ENCODE results near the gene PPARA.

The PPARA gene

GRCh38 chr22:46240907-46241306 lies 90.6 kb downstream of the PPARA start:
- no peaks in the 10 kb centered on the region for H3K27me3 ChIP-seq (replicated peaks; ENCODE audit: control insufficient read depth, insufficient read depth, low read length, poor library complexity, severe bottlenecking)
- peaks cover 7% of the 10 kb centered on the region for H3K4me1 ChIP-seq (ENCODE audit: control insufficient read depth, insufficient read depth, low read length, poor library complexity, severe bottlenecking)
- no peaks in the 10 kb centered on the region for H3K9me3 ChIP-seq (ENCODE audit: control insufficient read depth, low read length)
- DNase-seq: no peak
- H3K36me3 ChIP-seq (ENCODE audit: control insufficient read depth, insufficient read depth, low read length): peaks cover 4% of the 10 kb centered on the region
- H3K4me3 ChIP-seq (ENCODE audit: insufficient read depth, low read depth, low read length, poor library complexity, severe bottlenecking): no peak overlapping the region
- no peak overlapping the region for H3K27ac ChIP-seq (ENCODE audit: insufficient read depth, low read length, poor library complexity, severe bottlenecking)

GRCh38 chr22:46241396-46242007 lies 91.2 kb downstream of the PPARA start:
- no peak overlapping the region for H3K27ac ChIP-seq (ENCODE audit: insufficient read depth, low read length, poor library complexity, severe bottlenecking)
- H3K9me3 ChIP-seq (ENCODE audit: control insufficient read depth, low read length): no peaks in the 10 kb centered on the region
- no peaks in the 10 kb centered on the region for H3K27me3 ChIP-seq (replicated peaks; ENCODE audit: control insufficient read depth, insufficient read depth, low read length, poor library complexity, severe bottlenecking)
- H3K36me3 ChIP-seq (ENCODE audit: control insufficient read depth, insufficient read depth, low read length): peaks cover 4% of the 10 kb centered on the region
- peaks cover 7% of the 10 kb centered on the region for H3K4me1 ChIP-seq (ENCODE audit: control insufficient read depth, insufficient read depth, low read length, poor library complexity, severe bottlenecking)
- H3K4me3 ChIP-seq (ENCODE audit: insufficient read depth, low read depth, low read length, poor library complexity, severe bottlenecking): no peak overlapping the region
- no peak for DNase-seq

GRCh38 chr22:46242076-46242475 lies 91.8 kb downstream of the PPARA start:
- Histone ChIP-seq H3K4me3 (ENCODE audit: insufficient read depth, low read depth, low read length, poor library complexity, severe bottlenecking) (no peak overlapping the region), H3K27me3 (replicated peaks; ENCODE audit: control insufficient read depth, insufficient read depth, low read length, poor library complexity, severe bottlenecking) (no peaks in the 10 kb centered on the region), H3K27ac (ENCODE audit: insufficient read depth, low read length, poor library complexity, severe bottlenecking) (no peak overlapping the region), H3K36me3 (ENCODE audit: control insufficient read depth, insufficient read depth, low read length) (peaks cover 4% of the 10 kb centered on the region), H3K9me3 (ENCODE audit: control insufficient read depth, low read length) (no peaks in the 10 kb centered on the region), H3K4me1 (ENCODE audit: control insufficient read depth, insufficient read depth, low read length, poor library complexity, severe bottlenecking) (peaks cover 7% of the 10 kb centered on the region)
- no peak for DNase-seq

- Histone ChIP-seq H3K36me3 (ENCODE audit: control insufficient read depth, insufficient read depth, low read length) (peaks cover 4% of the 10 kb centered on the region), H3K4me3 (ENCODE audit: insufficient read depth, low read depth, low read length, poor library complexity, severe bottlenecking) (no peak overlapping the region), H3K9me3 (ENCODE audit: control insufficient read depth, low read length) (no peaks in the 10 kb centered on the region), H3K27ac (ENCODE audit: insufficient read depth, low read length, poor library complexity, severe bottlenecking) (no peak overlapping the region), H3K27me3 (replicated peaks; ENCODE audit: control insufficient read depth, insufficient read depth, low read length, poor library complexity, severe bottlenecking) (no peaks in the 10 kb centered on the region), H3K4me1 (ENCODE audit: control insufficient read depth, insufficient read depth, low read length, poor library complexity, severe bottlenecking) (peaks cover 5% of the 10 kb centered on the region)
- no peak for DNase-seq
Observed at GRCh38 chr22:46244771-46245170, 94.4 kb downstream of the PPARA start.

- H3K4me1 ChIP-seq (ENCODE audit: control insufficient read depth, insufficient read depth, low read length, poor library complexity, severe bottlenecking): peaks cover 2% of the 10 kb centered on the region
- H3K27ac ChIP-seq (ENCODE audit: insufficient read depth, low read length, poor library complexity, severe bottlenecking): no peak overlapping the region
- H3K36me3 ChIP-seq (ENCODE audit: control insufficient read depth, insufficient read depth, low read length): peaks cover 4% of the 10 kb centered on the region
- no peaks in the 10 kb centered on the region for H3K27me3 ChIP-seq (replicated peaks; ENCODE audit: control insufficient read depth, insufficient read depth, low read length, poor library complexity, severe bottlenecking)
- no peaks in the 10 kb centered on the region for H3K9me3 ChIP-seq (ENCODE audit: control insufficient read depth, low read length)
- no peak overlapping the region for H3K4me3 ChIP-seq (ENCODE audit: insufficient read depth, low read depth, low read length, poor library complexity, severe bottlenecking)
- no peak for DNase-seq
Observed at GRCh38 chr22:46245511-46245910, 95.2 kb downstream of the PPARA start.

GRCh38 chr22:46246178-46246577 lies 95.9 kb downstream of the PPARA start:
- Histone ChIP-seq H3K4me3 (ENCODE audit: insufficient read depth, low read depth, low read length, poor library complexity, severe bottlenecking) (no peak overlapping the region), H3K4me1 (ENCODE audit: control insufficient read depth, insufficient read depth, low read length, poor library complexity, severe bottlenecking) (peaks cover 8% of the 10 kb centered on the region), H3K27ac (ENCODE audit: insufficient read depth, low read length, poor library complexity, severe bottlenecking) (no peak overlapping the region), H3K27me3 (replicated peaks; ENCODE audit: control insufficient read depth, insufficient read depth, low read length, poor library complexity, severe bottlenecking) (no peaks in the 10 kb centered on the region), H3K36me3 (ENCODE audit: control insufficient read depth, insufficient read depth, low read length) (peaks cover 4% of the 10 kb centered on the region), H3K9me3 (ENCODE audit: control insufficient read depth, low read length) (no peaks in the 10 kb centered on the region)
- DNase-seq: no peak

GRCh38 chr22:46247443-46247975 lies 97.2 kb downstream of the PPARA start:
- H3K27ac ChIP-seq (ENCODE audit: insufficient read depth, low read length, poor library complexity, severe bottlenecking): no peak overlapping the region
- no peaks in the 10 kb centered on the region for H3K9me3 ChIP-seq (ENCODE audit: control insufficient read depth, low read length)
- H3K4me1 ChIP-seq (ENCODE audit: control insufficient read depth, insufficient read depth, low read length, poor library complexity, severe bottlenecking): peaks cover 10% of the 10 kb centered on the region
- H3K27me3 ChIP-seq (replicated peaks; ENCODE audit: control insufficient read depth, insufficient read depth, low read length, poor library complexity, severe bottlenecking): no peaks in the 10 kb centered on the region
- DNase-seq: no peak
- no peak overlapping the region for H3K4me3 ChIP-seq (ENCODE audit: insufficient read depth, low read depth, low read length, poor library complexity, severe bottlenecking)
- peaks cover 4% of the 10 kb centered on the region for H3K36me3 ChIP-seq (ENCODE audit: control insufficient read depth, insufficient read depth, low read length)

GRCh38 chr22:46250035-46250782 lies 99.9 kb downstream of the PPARA start, which contains the start of gene CDPF1:
Gene CDPF1 (minus strand): TSS chr22:46250293. CDS start chr22:46248284, 2,009 bp downstream.
- Histone ChIP-seq H3K9me3 (ENCODE audit: control insufficient read depth, low read length) (no peaks in the 10 kb centered on the region), H3K27ac (ENCODE audit: insufficient read depth, low read length, poor library complexity, severe bottlenecking) (peak within 1 kb of the TSS; percentile 63), H3K27me3 (replicated peaks; ENCODE audit: control insufficient read depth, insufficient read depth, low read length, poor library complexity, severe bottlenecking) (no peaks in the 10 kb centered on the region), H3K4me1 (ENCODE audit: control insufficient read depth, insufficient read depth, low read length, poor library complexity, severe bottlenecking) (peaks cover 10% of the 10 kb centered on the region), H3K4me3 (ENCODE audit: insufficient read depth, low read depth, low read length, poor library complexity, severe bottlenecking) (peak within 1 kb of the TSS; percentile 75), H3K36me3 (ENCODE audit: control insufficient read depth, insufficient read depth, low read length) (no peaks in the 10 kb centered on the region)
- DNase-seq: peak; percentile 83 to 85 (median 84)

GRCh38 chr22:46250783-46251125 lies 100.4 kb downstream of the PPARA start:
- no peaks in the 10 kb centered on the region for H3K27me3 ChIP-seq (replicated peaks; ENCODE audit: control insufficient read depth, insufficient read depth, low read length, poor library complexity, severe bottlenecking)
- peaks cover 10% of the 10 kb centered on the region for H3K4me1 ChIP-seq (ENCODE audit: control insufficient read depth, insufficient read depth, low read length, poor library complexity, severe bottlenecking)
- no peaks in the 10 kb centered on the region for H3K9me3 ChIP-seq (ENCODE audit: control insufficient read depth, low read length)
- DNase-seq: no peak
- H3K4me3 ChIP-seq (ENCODE audit: insufficient read depth, low read depth, low read length, poor library complexity, severe bottlenecking): peak overlapping the region; percentile 75
- H3K36me3 ChIP-seq (ENCODE audit: control insufficient read depth, insufficient read depth, low read length): no peaks in the 10 kb centered on the region
- H3K27ac ChIP-seq (ENCODE audit: insufficient read depth, low read length, poor library complexity, severe bottlenecking): peak overlapping the region; percentile 47

GRCh38 chr22:46251266-46251665 lies 100.9 kb downstream of the PPARA start:
- H3K27me3 ChIP-seq (replicated peaks; ENCODE audit: control insufficient read depth, insufficient read depth, low read length, poor library complexity, severe bottlenecking): no peaks in the 10 kb centered on the region
- H3K27ac ChIP-seq (ENCODE audit: insufficient read depth, low read length, poor library complexity, severe bottlenecking): no peak overlapping the region
- no peaks in the 10 kb centered on the region for H3K36me3 ChIP-seq (ENCODE audit: control insufficient read depth, insufficient read depth, low read length)
- peak overlapping the region; percentile 75 for H3K4me3 ChIP-seq (ENCODE audit: insufficient read depth, low read depth, low read length, poor library complexity, severe bottlenecking)
- no peaks in the 10 kb centered on the region for H3K9me3 ChIP-seq (ENCODE audit: control insufficient read depth, low read length)
- no peak for DNase-seq
- H3K4me1 ChIP-seq (ENCODE audit: control insufficient read depth, insufficient read depth, low read length, poor library complexity, severe bottlenecking): peaks cover 10% of the 10 kb centered on the region
